Measurements from ENCODE around the gene RBCK1. TPM values are rescaled to one million over a fixed set of nuclear protein-coding genes. Genes with fewer than 3 reads are reported as not detected.
A peak's percentile ranks its signal among the peaks of the same experiment; 100 is the strongest.
"Not testable (repeated sequence)": the region's sequence is repeated elsewhere in the genome, so short reads cannot be mapped to it uniquely, and the experiment has no call there.

RBCK1 gene
- total and polyA plus RNA-seq, 11 donors, result 37.0 to 77.7 (median 50.6) TPM

DNA sequence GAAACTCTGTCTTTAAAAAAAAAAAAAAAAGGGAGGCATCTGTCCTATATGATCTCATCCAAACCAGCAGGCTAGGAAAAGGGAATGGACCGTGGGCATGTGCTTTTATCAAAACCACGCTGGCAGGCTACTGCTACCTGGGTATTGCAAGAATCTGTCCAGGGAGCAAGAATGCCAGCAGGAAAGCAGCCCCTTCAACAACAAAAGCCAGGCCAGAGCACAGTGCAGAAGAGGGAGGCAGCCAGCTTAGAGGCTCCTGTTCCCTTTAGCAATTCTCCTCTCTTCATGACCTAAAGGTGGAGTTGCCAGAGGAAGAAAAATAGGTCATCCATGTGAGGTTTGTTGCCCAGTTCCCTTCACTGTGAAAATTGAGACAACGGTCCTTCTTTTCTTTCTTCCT is 36.0 kb downstream of the RBCK1 start:
- Histone ChIP-seq H3K9me3 (no peaks in the 10 kb centered on the region), H3K4me3 (no peak overlapping the region), H3K36me3 (peaks cover 0 to 92% (median 75%) of the 10 kb centered on the region in 9 donors), H3K27ac (peak overlapping the region in 3 of 12 donors; percentile 2 to 14 (median 12)), H3K27me3 (no peaks in the 10 kb centered on the region), H3K4me1 (peaks cover 0 to 31% (median 25%) of the 10 kb centered on the region in 12 donors)
- intact Hi-C loops (cut with DNase I), result no loop called here
- no peak for TF ChIP-seq POLR2A (IDR thresholded peaks at IDR 0.05)
- TF ChIP-seq, protein P1, sequence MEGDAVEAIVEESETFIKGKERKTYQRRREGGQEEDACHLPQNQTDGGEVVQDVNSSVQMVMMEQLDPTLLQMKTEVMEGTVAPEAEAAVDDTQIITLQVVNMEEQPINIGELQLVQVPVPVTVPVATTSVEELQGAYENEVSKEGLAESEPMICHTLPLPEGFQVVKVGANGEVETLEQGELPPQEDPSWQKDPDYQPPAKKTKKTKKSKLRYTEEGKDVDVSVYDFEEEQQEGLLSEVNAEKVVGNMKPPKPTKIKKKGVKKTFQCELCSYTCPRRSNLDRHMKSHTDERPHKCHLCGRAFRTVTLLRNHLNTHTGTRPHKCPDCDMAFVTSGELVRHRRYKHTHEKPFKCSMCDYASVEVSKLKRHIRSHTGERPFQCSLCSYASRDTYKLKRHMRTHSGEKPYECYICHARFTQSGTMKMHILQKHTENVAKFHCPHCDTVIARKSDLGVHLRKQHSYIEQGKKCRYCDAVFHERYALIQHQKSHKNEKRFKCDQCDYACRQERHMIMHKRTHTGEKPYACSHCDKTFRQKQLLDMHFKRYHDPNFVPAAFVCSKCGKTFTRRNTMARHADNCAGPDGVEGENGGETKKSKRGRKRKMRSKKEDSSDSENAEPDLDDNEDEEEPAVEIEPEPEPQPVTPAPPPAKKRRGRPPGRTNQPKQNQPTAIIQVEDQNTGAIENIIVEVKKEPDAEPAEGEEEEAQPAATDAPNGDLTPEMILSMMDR (IDR thresholded peaks at IDR 0.05), result no peak
- ATAC-seq, result peak in 1 of 4 donors; percentile 19
- DNase-seq, result no peak
- WGBS, 4 donors, result 55 to 70% (median 61%) methylated on average over 3 of the region's 3 CpGs

DNA sequence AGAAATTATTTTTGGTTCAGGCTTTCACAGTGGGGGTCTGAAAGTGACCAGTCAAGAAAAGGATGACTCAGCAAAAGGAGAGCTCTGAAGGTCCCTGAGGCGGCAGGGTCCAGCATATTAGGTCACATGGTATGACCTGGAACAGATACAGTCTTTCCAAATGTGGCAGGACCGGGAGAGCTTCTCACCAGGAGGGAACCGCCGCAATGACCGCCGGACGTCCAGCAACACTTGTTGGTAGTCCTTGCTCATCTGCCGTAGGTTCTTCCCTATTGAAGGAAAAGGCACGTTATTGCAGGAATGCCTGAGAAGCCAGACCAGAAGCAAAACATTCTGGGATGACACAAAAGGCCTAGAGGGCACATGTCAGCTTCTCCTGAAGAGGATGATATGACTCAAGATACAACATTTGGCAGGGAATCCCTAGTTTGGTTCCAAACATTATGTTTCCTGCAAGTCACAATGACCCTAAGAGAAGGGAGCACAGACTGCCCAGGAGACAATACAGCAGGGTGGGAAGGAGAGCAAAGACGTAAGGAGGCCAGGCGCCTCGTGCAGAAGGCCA is 36.8 kb downstream of the RBCK1 start:
- H3K27ac ChIP-seq, result peak overlapping the region in 7 of 12 donors; percentile 0 to 45 (median 13)
- no peak for TF ChIP-seq POLR2A (IDR thresholded peaks at IDR 0.05)
- TF ChIP-seq, protein P1 (IDR thresholded peaks at IDR 0.05), result no peak
- DNase-seq (no peak), ATAC-seq (peak in 3 of 4 donors; percentile 64 to 80 (median 74))
- H3K4me3 ChIP-seq, result no peak overlapping the region
- peaks cover 0 to 28% (median 23%) of the 10 kb centered on the region in 12 donors for H3K4me1 ChIP-seq
- intact Hi-C loops (cut with DNase I), result no loop called here
- H3K9me3 ChIP-seq, result no peaks in the 10 kb centered on the region
- 38 to 56% (median 46%) methylated on average over 12 of the region's 12 CpGs for WGBS, 4 donors
- peaks cover 0 to 84% (median 67%) of the 10 kb centered on the region in 9 donors for H3K36me3 ChIP-seq
- no peaks in the 10 kb centered on the region for H3K27me3 ChIP-seq

DNA sequence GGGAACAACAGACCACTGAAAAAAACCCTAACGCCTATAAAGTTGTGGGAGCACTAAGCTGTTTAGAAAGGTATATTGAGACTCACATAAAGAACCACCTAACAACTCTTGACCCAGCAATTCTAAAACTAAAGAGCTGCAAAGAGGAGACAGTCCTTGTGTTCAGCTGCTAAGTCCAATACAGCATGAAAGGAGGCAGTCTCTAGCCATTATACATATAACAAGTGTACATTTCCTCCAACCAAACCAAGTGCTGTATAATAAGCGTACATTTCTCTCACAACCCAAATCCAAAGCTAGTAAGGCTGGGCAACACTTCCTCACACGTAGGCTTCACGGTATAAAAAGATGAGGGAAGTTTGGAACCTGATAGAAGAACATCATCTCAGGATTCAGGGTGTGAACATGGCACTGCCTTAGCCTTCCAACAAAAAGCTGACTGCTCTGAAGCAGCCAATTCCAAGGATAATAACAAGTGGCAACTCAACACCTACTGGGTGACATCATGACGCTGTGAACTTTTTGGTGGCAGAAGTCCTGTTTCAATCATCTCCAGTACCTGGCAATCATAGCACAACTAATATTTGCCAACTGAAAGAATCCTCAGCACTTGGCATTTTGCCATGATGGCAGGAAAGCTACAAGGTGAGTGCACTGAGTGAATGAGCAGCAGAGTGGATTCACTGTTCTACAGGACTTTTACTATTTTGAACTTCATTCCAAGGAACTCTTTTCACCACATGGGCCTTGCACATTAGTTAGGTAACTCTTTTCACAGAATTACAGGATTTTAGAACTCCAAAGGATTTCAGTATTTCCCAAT is 37.6 kb downstream of the RBCK1 start:
- no peaks in the 10 kb centered on the region for H3K9me3 ChIP-seq
- H3K27me3 ChIP-seq, result no peaks in the 10 kb centered on the region
- 63 to 70% (median 68%) methylated on average over 5 of the region's 5 CpGs for WGBS, 4 donors
- intact Hi-C loops (cut with DNase I), result no loop called here
- no peak for TF ChIP-seq POLR2A (IDR thresholded peaks at IDR 0.05)
- TF ChIP-seq, protein P1 (IDR thresholded peaks at IDR 0.05), result no peak
- ATAC-seq, result peak in 2 of 4 donors; percentile 13 to 22
- no peak for DNase-seq
- peaks cover 0 to 33% (median 23%) of the 10 kb centered on the region in 12 donors for H3K4me1 ChIP-seq
- peak overlapping the region in 1 of 12 donors; percentile 13 for H3K27ac ChIP-seq
- H3K4me3 ChIP-seq, result no peak overlapping the region
- peaks cover 0 to 79% (median 60%) of the 10 kb centered on the region in 9 donors for H3K36me3 ChIP-seq

DNA sequence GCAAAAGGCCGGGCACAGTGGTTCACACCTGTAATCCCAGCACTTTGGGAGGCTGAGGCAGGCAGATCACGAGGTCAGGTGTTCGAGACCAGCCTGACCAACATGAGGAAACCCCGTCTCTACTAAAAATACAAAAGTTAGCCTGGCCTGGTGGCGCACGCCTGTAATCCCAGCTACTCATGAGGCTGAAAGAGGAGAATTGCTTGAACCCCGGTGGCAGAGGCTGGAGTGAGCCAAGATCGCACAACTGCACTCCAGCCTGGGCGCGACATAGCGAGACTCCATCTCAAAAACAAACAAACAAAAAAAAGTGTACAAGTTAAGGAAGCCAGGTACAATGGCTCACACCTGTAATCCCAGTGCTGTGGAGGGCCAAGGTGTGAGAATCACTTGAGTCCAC is 43.9 kb downstream of the RBCK1 start:
- 87 to 89% (median 88%) methylated on average over 11 of the region's 11 CpGs for WGBS, 4 donors
- DNase-seq; ATAC-seq; H3K9me3 ChIP-seq; H3K4me3 ChIP-seq; intact Hi-C loops (cut with DNase I); H3K27me3 ChIP-seq; H3K27ac ChIP-seq: not testable (repeated sequence)
- peaks cover 0 to 13% (median 0%) of the 10 kb centered on the region in 12 donors for H3K4me1 ChIP-seq
- H3K36me3 ChIP-seq, result peaks cover 0 to 26% (median 8%) of the 10 kb centered on the region in 9 donors
